ENCODE data around the gene OR6S1.
"Not testable (repeated sequence)": the region's sequence is repeated elsewhere in the genome, so short reads cannot be mapped to it uniquely, and the experiment has no call there.

OR6S1 gene

DNA sequence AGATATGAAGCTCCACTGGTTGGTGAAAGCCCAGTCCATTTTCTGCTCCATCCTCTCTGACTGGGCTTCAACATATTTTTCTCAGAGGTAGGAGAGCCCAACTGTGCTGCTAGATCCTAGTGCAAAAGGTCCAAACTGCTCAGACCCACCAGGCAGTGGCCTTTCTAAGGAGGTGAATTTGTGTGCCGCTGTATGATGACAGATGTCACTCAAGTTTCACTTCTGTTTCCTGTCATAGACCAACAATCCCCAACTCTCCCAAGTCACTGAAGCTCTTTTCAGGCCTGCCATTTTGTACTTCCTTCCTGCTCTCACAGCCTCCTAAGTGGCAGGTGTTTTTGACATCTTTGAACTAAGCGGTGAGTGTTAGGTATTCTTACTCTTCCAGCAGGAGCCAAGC lies 26.5 kb upstream of the OR6S1 start:
- DNase-seq, result no peak

DNA sequence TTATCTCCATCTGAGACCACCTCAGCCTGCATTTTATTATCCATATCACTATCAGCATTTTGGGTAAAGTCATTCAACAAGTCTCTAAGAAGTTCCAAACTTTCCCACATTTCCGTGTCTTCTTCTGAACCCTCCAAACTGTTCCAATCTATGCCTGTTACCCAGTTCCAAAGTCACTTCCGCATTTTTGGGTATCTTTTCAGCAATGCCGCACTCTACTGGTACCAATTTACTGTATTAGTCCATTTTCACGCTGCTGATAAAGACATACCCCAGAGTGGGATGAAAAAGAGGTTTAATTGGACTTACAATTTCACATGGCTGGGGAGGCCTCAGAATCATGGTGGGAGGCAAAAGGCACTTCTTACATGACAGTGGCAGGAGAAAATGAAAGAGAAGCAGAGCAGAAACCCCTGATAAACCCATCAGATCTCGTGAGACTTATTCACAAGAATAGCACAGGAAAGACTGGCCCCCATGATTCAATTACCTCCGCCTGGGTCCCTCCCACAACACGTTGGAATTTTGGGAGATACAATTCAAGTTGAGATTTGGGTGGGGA lies 25.0 kb upstream of the OR6S1 start:
- DNase-seq, result not testable (repeated sequence)

DNA sequence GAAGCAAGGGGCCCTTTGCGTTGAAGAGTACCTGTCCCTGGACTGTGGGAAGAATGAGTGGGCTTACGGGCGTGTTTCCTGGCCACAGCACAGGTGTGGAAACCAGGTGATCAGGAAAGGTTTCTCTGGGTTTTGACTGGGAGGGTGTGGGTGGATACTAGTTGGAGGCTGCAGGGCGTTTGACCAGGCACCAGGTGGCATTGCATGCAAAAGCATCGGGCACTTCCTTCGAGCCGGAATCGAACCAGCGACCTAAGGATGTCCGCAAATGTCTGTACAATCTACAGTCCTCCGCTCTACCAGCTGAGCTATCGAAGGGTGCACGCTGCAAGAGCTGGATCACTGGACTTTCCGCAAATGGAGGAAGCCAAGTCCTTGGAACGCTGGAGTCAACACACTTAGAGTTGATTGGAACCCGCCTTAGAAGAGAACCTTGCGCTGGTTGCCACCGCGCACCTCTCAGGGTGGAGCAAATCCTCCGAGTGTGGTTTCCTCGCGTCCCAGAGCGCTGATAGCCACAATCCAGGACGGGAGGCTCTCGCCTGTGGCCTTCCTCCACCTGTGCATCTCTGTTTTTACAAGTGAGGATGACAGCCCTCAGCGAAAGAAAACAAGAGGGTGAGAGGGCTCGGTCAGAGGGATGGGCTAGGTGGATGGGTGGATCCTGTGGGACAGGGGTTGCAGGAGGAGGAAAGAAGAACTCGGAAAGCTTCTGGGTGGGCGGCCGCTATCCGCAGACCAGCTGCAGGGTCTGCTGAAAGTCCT lies 21.7 kb upstream of the OR6S1 start:
- DNase-seq, result peak; percentile 86

DNA sequence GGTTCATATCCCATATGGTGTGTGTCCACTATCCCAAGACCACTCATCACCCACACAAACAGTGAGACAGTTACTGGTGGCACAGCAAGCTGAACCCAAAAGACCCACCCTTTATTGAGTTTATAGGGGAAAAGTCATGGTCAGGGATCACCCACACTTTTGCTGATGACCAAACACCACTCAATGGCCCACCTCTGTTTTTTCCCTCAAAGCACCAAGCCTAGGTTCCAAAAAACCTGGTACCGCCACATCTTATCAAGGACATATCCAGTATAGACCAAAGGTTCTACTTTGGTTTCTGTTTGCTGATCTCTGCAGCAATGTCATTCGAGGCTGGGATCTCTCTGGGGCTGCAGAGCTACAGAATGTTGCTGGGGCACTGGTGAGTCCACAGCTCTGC lies 19.7 kb upstream of the OR6S1 start:
- no peak for DNase-seq

DNA sequence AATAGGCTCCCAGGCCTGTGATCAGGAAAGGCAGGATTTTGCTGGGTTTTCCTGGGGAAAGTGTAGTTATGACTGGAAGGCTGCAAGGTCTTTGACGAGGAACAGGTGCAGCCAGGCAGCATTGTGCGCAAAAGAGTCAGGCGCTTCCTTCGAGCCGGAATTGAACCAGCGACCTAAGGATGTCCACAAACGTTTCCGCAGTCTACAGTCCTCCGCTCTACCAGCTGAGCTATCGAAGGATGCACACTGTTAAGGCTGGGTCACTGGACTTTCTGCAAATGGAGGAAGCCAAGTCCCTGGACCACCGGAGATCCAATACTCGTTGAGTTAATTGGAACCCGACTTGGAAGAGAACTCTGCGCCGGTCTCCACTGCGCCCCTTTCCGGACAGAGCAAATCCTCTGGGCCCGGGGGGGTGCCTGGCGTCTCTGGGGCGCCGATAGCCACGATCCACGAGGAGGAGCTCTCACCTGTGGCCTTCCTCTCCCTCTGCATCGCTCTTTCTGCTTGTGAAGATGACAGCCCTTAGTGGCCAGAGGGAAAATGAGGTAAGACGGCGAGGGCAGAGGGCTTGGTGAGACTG lies 18.4 kb upstream of the OR6S1 start:
- no peak for DNase-seq

DNA sequence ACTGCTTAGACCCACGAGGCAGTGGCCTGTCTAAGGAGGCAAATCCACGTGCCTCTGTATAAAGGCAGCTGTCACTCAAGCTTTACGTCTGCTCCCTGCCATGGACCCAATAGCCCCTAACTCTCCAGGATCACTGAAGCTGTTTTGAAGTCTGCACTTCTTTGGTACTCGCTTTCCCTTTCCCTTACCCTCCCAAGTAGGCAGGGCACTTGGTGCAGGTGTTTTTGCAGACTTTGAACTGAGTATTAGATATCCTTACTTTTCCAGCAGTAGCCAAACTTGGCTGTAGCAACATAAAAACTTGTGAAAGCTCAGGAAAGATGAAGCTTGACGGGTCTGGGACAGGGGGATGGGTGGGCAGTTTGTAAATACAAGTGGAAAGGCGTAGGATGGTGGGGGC lies 17.8 kb upstream of the OR6S1 start:
- DNase-seq, result no peak

DNA sequence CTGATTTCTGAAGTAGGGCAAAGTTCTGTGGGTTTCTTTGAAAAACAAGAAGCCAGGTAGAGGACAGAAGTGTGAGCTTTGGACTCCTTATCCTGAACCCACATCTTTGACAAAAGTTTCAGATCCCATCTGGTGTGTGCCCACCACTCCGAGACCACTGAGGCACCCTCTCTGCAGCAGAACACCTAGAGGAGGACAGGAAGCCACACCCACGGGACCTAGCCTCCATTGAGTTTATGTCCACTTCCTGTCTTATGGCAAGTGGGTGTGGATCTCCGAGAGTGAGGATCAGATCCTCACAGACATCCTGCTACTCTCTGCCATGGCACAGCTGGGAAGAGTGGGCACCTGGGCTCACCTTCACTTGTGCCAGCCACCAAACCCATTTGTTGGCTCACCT lies 16.8 kb upstream of the OR6S1 start:
- no peak for DNase-seq

DNA sequence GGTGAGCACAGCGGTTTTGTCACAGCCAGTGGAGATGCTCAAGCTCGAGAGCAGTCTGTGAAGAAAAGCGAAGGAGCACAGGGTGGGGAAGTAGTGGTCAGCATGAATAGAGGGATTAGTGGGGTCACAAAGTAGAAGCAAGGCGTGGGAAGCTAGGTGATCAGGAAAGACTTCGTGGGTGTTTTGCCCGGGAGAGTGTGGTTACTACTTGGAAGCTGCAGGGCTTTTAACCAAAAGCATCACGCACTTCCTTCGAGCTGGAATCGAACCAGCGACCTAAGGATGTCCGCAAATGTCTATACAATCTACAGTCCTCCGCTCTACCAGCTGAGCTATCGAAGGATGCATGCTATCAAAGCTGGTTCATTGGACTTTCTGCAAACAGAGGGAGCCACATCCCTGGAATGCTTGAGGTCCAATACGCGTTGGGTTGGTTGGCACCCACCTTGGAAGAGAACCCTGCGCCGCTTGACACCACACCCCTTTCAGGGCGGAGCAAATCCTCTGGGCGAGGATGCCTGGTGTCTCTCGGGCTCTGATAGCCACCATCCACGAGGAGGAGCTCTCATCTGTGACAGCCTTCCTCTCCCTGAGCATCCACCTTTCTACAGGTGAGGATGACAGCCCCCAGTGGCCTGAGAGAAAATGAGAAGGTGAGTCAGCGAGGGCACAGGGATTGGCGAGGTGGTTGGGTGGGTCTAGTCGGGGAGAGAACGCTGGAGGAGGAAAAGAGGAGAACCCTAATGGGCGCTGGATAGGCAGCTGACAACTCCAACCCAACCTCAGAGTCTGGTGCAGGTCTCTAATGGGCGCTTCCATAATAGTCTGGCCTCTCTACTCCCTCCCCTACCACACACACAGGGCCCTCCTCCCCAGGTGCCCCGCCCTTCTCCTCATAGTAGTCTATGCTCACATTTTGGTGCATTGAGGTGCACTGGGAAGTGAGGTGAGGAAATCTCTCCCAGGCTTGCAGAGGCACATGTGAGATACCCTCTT lies 16.0 kb upstream of the OR6S1 start:
- peak; percentile 63 for DNase-seq

DNA sequence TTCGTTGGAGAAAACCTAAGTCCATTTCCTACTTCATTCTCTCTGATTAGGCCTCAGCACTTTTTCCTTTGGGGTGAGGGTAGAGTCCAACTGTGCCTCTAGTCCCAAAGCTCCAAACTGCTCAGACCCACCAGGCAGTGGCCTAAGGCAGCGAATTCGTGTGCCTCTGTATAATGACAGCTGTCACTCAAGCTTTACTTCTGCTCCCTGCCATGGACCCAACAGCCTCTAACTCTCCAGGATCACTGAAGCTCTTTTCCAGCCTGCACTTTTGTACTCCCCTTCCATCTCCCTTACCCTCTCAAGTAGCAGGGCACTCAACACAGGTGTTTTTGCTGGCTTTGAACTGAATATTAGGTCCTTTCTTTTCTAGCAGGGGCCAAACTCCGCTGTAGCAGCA lies 14.8 kb upstream of the OR6S1 start:
- DNase-seq, result no peak

DNA sequence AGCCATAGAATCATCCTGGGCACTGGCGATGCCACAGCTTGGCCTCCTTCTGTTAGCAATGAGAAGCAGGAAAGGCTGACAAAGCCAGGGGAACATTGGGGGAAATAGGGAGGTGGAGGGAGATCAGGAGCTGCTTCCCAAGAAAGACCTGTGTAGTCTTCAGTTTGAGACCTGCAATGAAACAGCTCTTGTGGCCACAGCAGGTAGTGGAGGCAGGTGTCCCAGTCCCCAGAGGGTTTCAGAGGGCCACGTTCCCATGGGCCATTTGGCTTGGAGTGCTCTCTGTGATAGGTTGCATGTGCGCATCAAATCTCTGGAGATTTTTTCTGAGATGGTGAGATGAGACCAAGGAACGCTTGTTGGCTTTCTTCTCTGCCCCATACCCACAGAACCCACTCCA lies 14.4 kb upstream of the OR6S1 start:
- no peak for DNase-seq

DNA sequence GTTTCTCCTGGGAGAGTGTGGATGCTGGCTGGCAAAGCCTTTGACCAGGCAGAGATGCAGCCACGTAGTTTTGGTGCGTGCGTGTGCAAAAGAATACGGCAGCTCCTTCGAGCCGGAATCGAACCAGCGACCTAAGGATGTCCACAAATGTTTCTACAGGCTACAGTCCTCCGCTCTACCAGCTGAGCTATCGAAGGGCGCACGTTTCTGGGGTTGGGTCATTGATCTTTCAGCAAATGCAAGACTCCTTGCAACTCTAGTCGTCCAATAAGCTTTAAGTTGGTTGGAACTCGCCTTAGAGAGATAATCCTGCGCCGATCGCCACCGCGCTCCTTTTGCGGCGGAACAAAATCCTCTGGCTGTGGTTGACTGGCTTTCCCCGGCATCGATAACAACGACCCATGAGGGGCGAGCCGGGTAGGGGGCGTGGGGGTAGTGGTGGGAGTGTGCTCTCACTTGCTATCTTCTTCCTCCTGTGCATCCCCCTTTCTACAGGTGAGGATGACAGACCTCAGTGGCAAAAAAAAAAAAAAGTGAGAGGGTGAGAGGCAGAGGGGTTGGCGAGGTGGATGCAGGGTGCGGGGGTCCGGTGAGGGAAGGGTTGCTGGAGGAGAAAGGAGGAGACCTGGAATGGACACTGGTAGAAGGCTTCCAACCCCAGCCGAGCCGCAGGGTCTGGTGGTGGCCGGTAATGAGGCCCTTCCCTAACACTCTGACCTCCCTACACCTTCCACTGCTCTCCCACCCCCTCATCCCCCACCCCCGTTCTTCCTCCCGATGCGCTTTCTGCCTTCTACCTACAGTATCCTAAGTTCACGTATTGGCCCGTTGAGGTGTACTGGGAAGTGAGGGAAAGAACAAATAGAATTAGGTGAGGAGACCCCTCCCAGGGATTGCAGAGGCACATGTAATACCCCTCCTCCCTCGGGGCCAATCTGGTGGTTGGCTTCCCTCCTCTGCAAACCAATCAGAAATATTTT lies 11.8 kb upstream of the OR6S1 start:
- DNase-seq, result peak; percentile 82

DNA sequence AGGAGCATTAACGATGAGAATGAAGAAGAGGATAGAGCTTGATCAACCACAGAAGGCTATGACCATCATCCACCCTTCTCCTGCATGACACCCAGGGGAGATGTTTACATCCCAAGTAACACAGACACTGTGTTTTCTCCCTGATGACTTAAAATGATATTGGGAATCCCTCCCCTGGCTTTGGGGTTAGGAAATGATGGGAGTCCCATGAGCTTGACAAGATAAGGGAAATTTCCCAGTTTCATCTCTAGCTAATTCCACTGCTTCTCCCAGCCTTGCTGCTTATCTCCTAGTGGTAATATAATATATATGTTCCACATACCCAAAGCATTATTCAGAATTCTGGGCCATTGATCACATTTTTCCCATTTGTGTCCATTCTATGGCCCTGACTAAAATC lies 4.0 kb upstream of the OR6S1 start:
- DNase-seq, result no peak

DNA sequence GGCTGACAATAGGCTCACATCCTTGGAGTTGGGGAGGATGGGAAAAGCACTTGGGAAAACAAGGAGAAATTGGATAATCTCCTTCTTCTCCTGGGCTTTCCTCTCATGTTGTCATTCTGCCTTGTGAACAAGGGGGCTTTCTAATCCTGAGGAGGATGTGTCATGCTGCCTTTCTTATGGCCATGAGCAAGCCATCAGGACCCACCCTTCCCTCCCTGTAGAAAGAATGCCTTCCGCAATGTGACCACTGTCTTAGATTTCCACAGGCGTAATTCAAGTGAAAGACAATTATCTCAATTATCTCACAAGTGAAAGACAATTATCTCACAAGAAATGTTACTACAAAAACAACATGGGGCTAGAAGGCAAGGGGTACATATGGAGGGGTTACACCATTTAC lies 3.0 kb upstream of the OR6S1 start:
- DNase-seq, result no peak

DNA sequence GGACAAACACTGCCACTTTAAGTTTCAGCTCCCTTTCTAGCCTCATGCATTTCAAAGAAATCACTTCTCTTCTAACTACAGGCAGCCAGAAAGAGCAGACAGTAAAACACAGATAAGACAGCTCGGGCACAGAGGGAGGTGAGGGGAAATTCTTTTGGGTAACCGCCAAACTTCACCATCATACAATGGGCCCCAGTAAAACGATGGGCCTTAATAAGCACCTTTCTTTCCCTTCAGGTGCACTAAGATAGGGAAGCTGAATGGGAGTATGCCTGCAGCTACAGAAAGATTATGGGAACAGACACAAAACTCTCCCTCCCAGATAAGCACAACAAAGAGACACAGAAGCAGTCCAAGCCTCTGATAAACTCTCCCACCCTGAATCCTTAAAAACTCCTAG lies 1.3 kb upstream of the OR6S1 start:
- DNase-seq, result peak; percentile 61

DNA sequence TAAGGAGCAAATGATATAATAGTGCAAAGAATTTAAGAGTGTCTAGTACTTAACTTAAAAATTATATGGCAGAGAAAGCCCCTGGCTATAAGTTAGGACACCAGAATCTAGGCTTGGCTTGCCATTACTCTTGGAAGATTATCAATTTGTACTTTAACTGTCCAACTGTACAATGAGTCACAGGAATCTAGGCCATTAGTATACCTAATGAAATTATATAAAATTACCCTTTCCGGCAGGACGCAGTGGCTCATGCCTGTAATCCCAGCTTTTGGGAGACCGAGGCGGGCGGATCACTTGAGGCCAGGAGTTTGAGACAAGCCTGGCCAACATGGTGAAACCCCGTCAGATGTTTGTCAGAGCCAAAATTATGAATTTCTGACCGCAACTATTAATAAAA lies 691 bp upstream of the OR6S1 start:
- no peak for DNase-seq

DNA sequence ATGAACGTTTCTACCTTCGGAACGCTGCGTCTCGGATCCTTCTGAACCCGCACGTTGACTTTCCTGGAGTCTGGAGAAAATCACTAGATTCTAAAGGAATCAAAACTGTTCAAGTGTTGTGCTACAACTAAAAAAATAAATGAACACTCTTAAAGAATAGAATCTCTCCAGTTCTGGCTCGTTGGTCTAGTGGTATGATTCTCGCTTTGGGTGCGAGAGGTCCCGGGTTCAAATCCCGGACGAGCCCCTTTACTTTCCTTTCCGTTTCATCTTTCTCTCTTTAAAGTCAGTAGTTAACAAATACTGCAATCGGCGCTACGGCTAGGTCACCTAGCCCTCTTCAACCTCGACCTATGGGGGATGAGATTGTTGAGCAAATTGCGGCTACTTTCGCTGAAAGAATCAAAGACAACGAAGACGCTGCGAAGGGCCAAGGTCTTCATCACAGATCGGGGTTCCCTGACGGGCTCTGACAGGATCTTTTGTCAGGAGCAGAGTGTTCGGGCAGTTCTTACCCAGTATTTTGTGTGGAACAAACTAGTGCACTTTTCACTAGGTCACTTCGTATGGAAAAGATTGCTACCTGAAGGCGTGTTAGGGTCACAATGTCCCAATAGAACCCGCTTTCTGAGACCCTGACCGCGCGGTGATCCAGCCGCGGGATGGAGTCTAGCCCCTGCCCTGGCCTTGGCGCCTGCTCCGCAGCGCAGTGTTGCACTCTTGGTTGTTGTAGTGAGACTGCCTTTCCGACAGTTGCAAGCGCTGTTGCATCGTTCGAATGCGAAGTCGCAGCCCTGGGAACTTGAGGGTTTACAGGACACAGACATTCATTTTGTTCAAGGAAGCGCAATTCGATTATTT lies 8.4 kb downstream of the OR6S1 start:
- peak; percentile 92 for DNase-seq

DNA sequence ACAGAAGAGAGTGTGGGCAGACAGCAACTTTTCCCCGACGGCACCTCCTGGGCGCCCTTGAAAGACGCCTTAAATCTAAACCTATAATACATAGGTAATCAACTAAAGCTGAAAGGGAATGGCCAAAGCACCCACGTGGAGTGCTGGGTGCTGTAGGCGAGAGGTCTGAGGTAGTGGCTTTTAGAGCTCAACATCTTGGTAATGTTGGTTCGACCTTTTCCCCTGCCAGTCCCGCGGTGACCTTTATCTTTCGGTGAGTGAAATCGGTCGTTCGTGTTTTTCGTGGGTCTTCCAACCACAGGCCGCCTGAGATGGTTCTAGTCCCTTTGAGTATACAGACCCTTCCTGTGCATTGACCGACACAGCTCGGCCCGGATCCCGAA lies 9.1 kb downstream of the OR6S1 start:
- DNase-seq, result peak; percentile 52

DNA sequence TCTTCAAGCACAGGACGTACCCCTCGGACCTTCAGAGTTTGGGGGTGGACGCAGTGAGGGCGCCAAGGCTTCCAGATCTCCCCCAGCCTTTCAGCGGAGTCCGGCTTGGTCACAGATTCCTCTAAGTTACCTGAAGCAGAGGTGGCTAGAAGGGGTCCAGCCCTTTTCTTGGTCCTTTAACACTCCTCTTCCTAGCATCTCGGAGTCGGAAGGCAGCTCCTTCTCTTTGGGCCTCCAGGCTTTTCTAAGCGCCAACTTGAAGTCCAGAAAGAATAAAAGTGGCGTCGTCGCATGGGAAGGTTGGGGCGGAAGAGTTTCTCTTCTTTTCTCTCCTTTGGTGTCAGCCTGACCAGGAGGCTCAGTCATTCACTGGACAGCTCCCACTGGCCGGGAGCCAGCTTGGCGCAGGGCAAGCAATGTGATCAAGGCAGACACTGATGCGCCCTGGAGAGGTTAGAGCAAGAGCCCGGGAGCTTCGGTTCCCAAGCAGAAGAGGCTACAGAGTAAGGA lies 9.6 kb downstream of the OR6S1 start:
- peak; percentile 64 for DNase-seq

DNA sequence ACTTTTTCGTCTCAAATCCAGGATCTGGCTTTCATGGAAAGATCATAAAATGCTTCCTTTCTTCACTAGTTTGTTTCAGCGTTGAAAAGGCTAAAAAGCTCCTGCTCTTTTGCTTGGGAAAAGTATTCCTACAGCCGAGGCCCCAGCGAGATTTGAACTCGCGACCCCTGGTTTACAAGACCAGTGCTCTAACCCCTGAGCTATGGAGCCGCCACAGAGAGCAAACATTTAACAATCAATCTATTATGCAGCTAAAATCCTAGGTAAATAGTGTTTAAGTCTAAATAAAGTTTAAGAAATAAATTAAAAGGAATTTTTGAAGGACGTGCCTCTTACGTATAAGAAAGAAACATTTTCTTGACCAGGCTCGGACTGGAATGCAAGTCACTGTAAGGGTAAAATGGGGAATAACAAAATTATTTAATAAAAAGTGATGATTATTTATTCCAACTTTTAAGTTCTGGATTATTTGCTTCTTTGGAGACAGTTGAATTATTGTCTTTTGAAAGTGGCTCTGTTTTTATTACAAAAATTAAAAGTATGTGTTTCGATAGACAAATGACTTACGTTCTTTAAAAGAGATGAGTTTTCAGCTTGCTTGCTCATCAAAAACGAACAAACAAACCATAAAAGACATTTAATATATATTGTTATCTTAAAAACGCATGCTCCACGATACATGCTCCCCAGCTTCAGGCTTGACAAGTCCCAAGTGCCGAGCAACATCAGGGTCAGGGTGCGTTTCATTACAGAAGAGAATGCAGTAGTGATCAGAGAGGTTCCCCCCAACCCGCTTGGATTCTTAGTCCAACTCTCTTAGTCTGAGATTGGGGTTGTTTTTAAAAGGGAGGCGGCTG lies 10.2 kb downstream of the OR6S1 start:
- peak; percentile 70 for DNase-seq
